ENCODE data around the gene NAIF1. TPM values are rescaled to one million over a fixed set of nuclear protein-coding genes. Genes with fewer than 3 reads are reported as not detected.
"Not testable (repeated sequence)": the region's sequence is repeated elsewhere in the genome, so short reads cannot be mapped to it uniquely, and the experiment has no call there.

NAIF1 gene
- total RNA-seq, 1 donor from 2014 or later, result 10.1 TPM

GRCh38 chr9:128059365-128059983 lies 7.6 kb downstream of the NAIF1 start:
- no peak for DNase-seq (ENCODE audit: low read depth, low spot score)

GRCh38 chr9:128057724-128058409 lies 9.3 kb downstream of the NAIF1 start:
- DNase-seq (ENCODE audit: low read depth, low spot score), result no peak

DNA sequence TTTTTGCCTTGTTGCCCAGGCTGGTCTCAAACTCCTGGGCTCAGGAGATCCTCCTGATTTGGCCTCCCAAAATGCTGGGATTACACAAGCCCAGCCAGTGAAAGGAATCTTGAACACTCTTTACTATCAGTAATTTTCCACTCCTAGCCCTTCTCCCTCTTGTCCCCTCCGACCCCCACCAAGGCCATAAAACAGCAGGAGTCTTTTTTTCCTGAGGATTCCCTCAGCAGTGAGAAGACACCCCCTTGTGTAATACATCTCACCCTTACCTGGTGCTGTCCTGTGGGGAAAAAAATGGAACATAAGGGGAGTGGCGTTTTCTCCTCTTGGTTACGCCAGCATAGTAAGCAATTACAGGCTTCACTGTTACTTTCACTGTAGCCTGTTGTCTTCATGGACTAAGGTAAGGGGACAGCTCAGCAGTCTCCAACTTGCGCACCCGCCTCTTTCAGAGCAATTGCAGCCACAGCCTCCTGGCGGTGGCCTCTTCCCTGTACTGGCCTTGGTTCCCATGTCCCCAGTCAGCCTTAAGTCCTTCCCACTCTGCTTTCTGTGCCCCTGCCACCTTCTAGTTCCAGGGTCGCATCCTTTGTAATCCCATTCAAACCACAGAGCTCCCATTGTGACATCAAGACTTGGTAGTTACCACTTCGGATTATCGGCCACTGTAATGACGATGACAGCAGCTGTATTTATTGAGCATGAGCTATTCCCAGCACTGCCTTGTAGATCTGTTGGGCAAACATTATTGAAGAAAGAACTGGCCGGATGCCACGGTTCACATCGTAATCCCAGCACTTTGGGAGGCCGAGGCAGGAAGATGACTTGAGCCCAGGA lies 10.0 kb downstream of the NAIF1 start:
- no peak for DNase-seq (ENCODE audit: low read depth, low spot score)

GRCh38 chr9:128056086-128056485 lies 11.0 kb downstream of the NAIF1 start:
- DNase-seq (ENCODE audit: low read depth, low spot score), result no peak

DNA sequence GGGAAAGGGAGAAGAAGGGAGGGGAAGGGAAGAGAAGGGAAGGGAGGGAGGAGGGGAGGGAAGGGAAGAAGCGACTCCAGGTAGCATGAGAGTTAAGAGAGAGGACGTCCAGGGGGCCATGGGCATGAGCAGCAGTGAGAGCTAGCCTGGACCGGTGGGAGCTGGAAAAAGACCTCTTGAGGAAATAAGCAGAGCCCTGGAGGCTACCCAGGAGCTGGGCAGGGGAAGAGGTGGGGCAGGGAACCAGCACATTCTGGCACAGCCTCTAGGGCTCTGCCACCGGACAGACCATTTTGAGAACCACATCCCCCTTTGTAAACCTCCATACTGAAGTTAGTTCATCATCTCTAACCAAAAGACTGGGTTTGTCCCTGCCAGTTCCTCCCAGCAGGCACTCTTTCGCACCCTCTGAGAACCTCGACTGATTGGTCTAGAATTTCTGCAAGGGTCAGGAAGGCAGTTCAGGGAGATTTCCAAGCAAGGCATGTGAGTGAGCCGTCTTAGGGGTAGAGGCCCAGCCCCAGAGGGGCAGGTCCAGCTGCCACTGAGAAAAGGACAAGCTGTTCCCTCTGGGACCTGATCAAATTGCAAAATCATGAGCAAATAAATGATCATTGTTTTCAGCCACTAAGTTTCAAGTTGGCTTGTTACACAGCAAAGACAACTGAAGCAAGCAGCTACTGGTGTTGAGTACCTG lies 11.6 kb downstream of the NAIF1 start:
- DNase-seq (ENCODE audit: low read depth, low spot score), result no peak

DNA sequence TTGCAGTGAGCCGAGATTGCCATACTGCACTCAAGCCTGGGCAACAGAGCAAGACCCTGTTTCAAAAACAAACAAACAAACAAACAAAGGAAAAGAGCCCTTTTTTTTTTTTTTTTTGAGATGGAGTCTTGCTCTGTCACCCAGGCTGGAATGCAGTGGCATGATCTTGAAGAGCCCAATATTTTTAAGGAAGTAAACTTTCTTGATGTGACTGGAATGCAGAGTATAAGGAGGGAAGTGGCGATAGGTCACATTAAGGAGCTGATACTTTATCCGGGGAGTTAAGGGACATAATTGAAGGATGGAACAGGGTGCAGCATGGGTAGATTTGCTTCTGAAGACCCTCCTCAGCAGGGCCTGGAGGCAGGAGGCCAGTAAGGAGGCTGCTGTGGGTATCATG lies 13.0 kb downstream of the NAIF1 start:
- DNase-seq (ENCODE audit: low read depth, low spot score), result no peak

DNA sequence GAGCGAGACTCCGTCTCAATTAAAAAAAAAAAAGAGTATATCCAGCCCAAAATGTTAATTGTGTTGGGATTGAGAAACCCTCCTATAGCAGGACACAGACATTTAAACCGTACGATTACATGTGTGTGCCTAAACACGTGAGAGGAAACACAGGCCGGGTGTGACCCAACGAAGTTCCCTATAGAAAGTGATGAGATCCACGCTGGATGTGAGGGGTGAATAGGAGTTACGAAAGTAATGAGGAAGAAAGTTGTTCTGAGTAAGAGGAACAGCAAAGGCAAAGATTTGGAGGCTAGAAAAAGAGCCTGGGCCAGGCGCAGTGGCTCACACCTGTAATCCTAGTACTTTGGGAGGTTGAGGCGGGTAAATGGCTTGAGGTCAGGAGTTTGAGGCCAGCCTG lies 13.6 kb downstream of the NAIF1 start:
- no peak for DNase-seq (ENCODE audit: low read depth, low spot score)

- no peak for DNase-seq (ENCODE audit: low read depth, low spot score)
Observed at GRCh38 chr9:128051932-128052709, 15.0 kb downstream of the NAIF1 start.

DNA sequence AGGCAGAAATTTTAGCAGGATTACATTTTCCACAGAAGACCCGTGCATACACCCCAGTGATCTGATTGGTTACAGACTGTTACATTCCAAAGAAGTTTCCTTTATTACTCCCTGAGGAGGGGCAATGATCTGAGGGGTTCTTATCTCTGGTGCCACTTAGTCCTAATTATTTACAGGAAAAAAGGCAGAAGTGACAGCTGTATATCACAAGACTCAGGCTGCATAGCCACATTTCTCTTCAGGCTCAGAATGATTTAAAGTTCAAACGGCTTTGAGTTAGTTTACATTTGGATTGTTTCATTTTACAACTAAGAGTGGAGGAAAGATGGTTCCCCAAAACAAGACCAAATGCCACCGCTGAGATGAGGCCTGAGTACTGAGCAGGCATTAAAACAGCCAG lies 17.3 kb downstream of the NAIF1 start:
- DNase-seq (ENCODE audit: low read depth, low spot score), result no peak

DNA sequence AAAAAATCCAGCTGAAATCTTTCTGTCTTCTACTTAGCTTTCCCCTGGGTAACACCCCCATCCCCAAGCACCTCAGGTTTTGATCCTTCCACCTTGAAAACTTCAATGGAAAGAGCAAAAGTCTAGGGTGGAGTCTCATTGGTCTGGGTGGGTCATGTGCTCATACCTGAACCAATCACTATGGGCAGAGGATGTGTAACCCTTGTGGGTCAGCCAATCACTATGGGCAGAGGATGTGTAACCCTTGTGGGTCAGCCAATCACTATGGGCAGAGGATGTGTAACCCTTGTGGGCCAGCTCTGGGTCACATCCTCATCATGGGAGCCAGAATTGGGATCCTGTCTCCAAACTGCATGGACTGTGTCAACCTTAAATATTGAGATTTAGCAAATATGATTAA lies 18.5 kb downstream of the NAIF1 start:
- DNase-seq (ENCODE audit: low read depth, low spot score), result no peak

DNA sequence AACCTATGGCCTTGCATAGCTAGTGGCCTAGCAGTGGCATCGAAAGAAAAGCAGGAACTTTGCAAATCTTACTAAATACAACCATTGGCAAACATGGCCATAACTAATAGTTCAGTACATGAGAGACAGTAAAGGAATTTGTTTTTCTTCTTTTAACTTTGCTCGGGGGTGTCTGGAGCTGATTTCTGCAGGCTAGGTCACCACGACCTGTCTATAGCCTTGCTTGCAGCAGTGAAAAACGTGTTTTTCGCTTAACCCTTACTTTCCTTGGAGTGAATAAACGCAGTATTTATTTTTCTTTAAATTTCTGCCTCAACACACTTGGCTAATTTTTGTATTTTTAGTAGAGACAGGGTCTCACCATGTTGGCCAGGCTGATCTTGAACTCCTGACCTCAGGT lies 19.9 kb downstream of the NAIF1 start:
- no peak for DNase-seq (ENCODE audit: low read depth, low spot score)

DNA sequence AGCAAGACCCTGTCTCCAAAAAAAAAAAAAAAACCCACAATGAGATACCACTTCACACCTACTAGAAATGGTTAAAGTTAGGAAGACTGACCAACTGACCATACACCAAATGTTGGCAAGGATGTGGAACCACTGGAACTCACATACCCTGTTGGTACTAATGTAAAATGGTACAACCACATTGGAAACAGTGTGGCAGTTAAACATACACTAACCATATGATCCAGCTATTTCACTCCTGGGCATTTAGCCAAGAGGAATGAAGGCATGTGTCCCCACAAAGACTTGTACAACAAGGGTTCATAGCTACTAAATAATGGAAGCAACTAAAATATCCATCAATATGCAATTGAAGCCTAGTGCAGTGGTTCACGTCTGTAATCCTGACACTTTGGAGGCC lies 21.3 kb downstream of the NAIF1 start:
- no peak for DNase-seq (ENCODE audit: low read depth, low spot score)

GRCh38 chr9:128045409-128045808 lies 21.7 kb downstream of the NAIF1 start:
- DNase-seq (ENCODE audit: low read depth, low spot score), result not testable (repeated sequence)

DNA sequence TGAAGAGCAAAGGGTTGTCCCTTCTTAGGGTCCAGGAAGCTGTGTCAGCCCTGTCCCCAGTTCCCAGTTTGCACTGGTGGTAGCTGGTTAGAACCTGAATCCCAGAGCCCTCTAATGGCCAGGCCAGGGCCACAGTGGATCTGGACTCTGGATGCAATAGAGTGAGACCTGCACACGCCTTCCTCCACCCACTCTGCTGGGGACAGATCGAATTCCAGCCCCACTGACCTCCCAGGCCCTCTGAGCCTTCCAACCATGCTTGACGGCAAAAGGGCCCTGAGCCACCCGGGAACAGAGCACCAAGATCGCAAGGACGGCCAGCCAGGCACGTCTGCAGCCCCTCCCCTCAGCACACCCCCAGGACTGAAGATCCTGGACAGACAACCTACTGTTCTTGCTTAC lies 23.7 kb downstream of the NAIF1 start:
- no peak for DNase-seq (ENCODE audit: low read depth, low spot score)

DNA sequence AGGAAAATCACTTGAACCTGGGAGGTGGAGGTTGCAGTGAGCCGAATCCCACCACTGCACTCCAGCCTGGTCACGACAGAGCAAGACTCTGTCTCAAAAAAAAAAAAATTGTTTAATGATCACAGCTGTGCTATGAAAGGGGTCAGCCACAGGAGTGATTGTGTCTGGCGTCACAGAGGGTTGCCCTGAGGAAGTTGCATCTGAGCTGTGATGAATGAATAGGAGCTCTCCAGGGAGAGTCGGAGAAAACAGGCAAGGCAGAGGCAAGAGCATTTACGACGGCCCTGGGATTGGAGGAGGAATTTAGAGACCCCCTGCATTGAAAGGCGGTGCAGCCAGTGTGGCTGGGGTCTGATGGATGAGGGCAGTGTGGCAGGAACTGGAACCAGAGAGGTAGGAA lies 25.1 kb downstream of the NAIF1 start:
- no peak for DNase-seq (ENCODE audit: low read depth, low spot score)

GRCh38 chr9:128040783-128041182 lies 26.3 kb downstream of the NAIF1 start:
- DNase-seq (ENCODE audit: low read depth, low spot score), result not testable (repeated sequence)

DNA sequence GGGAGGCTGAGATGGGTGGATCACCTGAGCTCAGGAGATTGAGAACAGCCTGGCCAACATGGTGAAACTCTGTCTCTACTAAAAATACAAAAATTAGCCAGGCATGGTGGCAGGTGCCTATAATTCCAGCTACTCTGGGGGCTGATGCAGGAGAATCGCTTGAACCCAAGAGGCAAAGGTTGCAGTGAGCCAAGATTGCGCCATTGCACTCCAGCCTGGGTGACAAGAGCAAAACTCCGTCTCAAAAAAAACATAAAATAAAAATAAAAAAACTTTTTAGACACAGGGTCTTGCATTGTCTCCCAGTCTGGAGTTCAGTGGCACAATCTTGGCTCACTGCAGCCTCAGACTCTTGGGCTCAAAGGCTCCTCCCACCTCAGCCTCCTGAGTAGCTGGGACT lies 30.6 kb downstream of the NAIF1 start:
- DNase-seq (ENCODE audit: low read depth, low spot score), result not testable (repeated sequence)

DNA sequence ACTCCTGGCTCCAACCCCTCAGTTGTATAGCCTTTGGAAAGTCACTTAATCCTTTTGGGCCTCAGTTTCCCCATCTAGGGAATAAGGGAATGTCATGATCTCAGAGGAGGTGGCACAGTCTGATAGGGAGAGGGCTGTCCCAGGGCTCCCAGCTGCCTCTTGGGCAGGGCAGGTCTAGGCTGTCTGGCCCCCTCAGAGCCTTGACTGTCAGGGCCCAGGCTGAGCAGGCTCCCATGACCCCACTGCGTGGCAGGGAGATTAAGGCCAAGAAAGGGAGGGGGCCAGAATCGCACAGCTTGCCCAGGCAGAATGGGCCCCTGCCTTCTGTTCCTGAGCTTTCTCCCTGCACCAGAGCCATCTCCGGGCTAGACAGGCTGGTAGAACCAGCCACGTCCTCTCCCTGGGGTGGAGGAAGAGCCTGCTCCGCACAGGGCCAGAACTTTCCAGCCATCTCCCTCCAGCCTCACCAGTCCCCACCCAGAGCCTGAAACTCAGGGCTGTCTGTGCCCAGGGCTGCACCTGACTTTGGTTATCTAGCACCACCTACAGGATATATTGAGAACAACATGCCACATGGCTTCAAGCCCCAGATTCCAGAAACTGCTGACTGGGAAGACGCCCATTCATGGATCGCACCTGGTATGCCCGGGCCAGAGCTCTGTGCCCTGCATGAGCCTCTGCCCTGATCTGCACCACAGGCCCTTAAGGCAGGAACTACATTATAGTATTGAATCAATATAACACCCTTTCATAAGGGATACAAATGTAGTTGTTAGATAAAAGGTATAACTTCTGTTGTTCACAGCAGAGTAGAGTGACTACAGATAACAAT lies 32.1 kb downstream of the NAIF1 start:
- peak; percentile 57 for DNase-seq (ENCODE audit: low read depth, low spot score)

- no peak for DNase-seq (ENCODE audit: low read depth, low spot score)
Observed at GRCh38 chr9:128033609-128034008, 33.5 kb downstream of the NAIF1 start.

- DNase-seq (ENCODE audit: low read depth, low spot score), result no peak
Observed at GRCh38 chr9:128027705-128028104, 39.4 kb downstream of the NAIF1 start.

All from pulmonary artery endothelial cell (primary cell).